Panc1 (cell line): Measurements from ENCODE around the gene FGA. TPM values are rescaled to one million over a fixed set of nuclear protein-coding genes. Genes with fewer than 3 reads are reported as not detected.

Experiments
- ATAC-seq: fragments of 200-7000 bp; cut with Tn5 transposase; 2 replicates; pipeline ENCODE4 v1.9.1; 2020; ENCODE audit warnings: mild to moderate bottlenecking, moderate library complexity
- BruUV-seq: library from RNA; stranded (reverse); fragments of 400-500 nt; replicated peaks from 2 replicates; lab custom pipeline; 2021; lab: Mats Ljungman, UMichigan
- CTCF ChIA-PET: fragments of 300-600 bp; sonication (Branson Sonifier 250); formaldehyde crosslinking; loops from one replicate; lab custom pipeline; 2022; ENCODE audit warnings: antibody characterized with exemption; lab: Charles Lee
- POLR2A ChIA-PET: fragments of 300-600 bp; sonication (Branson Sonifier 250); formaldehyde crosslinking; loops from one replicate; lab custom pipeline; 2022; ENCODE audit warnings: antibody characterized with exemption; lab: Charles Lee
- DNase-seq: peaks from one replicate; pipeline ENCODE4 v3.0.0-alpha.2; 2010; ENCODE audit warnings: low read depth, low spot score
- H3K27ac ChIP-seq: 2 replicates; pipeline ENCODE4 v1.5.1; 2011; ENCODE audit warnings: mild to moderate bottlenecking, low read length, inconsistent platforms
- H3K27me3 ChIP-seq: fragments of 200-500 bp; sonication (Bioruptor generic); 2 replicates; pipeline ENCODE4 v1.6.0; 2014; ENCODE audit warnings: low read length, inconsistent platforms; ENCODE audit not compliant: control insufficient read depth, insufficient read depth
- H3K36me3 ChIP-seq: fragments of 200-500 bp; sonication (Bioruptor generic); 2 replicates; pipeline ENCODE4 v1.5.1; 2014; ENCODE audit warnings: inconsistent platforms, mild to moderate bottlenecking, low read length, moderate library complexity; ENCODE audit not compliant: control insufficient read depth, insufficient read depth
- H3K4me1 ChIP-seq: 2 replicates; pipeline ENCODE4 v1.5.1; 2011; ENCODE audit warnings: inconsistent platforms, mild to moderate bottlenecking, low read length, moderate library complexity; ENCODE audit not compliant: control insufficient read depth, insufficient read depth
- H3K4me3 ChIP-seq, 2 experiments: 2 replicates each; pipeline ENCODE4 v1.5.1; 2011 to 2012; ENCODE audit warnings: low read depth in 2 of 2, low read length in 2 of 2, mild to moderate bottlenecking in 2 of 2, inconsistent platforms in 1 of 2, moderate library complexity in 1 of 2
- H3K9me3 ChIP-seq: fragments of 200-500 bp; sonication (Bioruptor generic); 2 replicates; pipeline ENCODE4 v1.5.1; 2014; ENCODE audit warnings: low read depth, mild to moderate bottlenecking, inconsistent platforms, low read length, moderate library complexity; ENCODE audit not compliant: control insufficient read depth, insufficient read depth
- POLR2AphosphoS5 ChIP-seq: IDR thresholded peaks from 2 replicates; pipeline ENCODE4 v1.6.1; 2012; ENCODE audit warnings: mild to moderate bottlenecking, low read depth, low read length, moderate library complexity
- SIN3A ChIP-seq: IDR thresholded peaks from 2 replicates; pipeline ENCODE4 v1.6.1; 2012; ENCODE audit warnings: low read depth, mild to moderate bottlenecking, low read length, moderate library complexity, borderline replicate concordance; ENCODE audit not compliant: insufficient read depth
- TCF7L2 ChIP-seq: IDR thresholded peaks from 2 replicates; pipeline ENCODE4 v1.6.1; 2011; ENCODE audit warnings: mild to moderate bottlenecking, low read depth, low read length, inconsistent platforms
- in situ Hi-C: cut with HindIII; loops from 2 replicates; pipeline ENCODE4 v1.10.0; 2016; ENCODE audit warnings: low sequenced_read_pairs, low pct_unique_long_range_greater_than_20kb
- intact Hi-C: fragments of 100-400 bp; cut with micrococcal nuclease; formaldehyde crosslinking; loops from one replicate; pipeline ENCODE4 v1.10.0; 2022; ENCODE audit not compliant: unreplicated experiment
- total RNA-seq: library from RNA; stranded (reverse); gene quantifications from one replicate; pipeline ENCODE4 v1.2.1, GENCODE V29; 2021; ENCODE audit not compliant: unreplicated experiment
- TF ChIP-seq, protein P1 (sequence below), 2 experiments: IDR thresholded peaks; 2 replicates each; pipeline ENCODE4 v1.6.1; 2011 to 2012; ENCODE audit warnings: low read depth in 2 of 2, control low read depth in 1 of 2, low read length in 1 of 2, mild to moderate bottlenecking in 1 of 2, moderate library complexity in 1 of 2; ENCODE audit not compliant: insufficient read depth in 1 of 2
- TF ChIP-seq, protein P2 (sequence below): fragments of 450-650 bp; IDR thresholded peaks from 2 replicates; pipeline ENCODE4 v1.5.1; 2017; ENCODE audit warnings: mild to moderate bottlenecking

FGA gene
- total RNA-seq, 1 experiment from 2014 or later = 2.7 TPM

DNA sequence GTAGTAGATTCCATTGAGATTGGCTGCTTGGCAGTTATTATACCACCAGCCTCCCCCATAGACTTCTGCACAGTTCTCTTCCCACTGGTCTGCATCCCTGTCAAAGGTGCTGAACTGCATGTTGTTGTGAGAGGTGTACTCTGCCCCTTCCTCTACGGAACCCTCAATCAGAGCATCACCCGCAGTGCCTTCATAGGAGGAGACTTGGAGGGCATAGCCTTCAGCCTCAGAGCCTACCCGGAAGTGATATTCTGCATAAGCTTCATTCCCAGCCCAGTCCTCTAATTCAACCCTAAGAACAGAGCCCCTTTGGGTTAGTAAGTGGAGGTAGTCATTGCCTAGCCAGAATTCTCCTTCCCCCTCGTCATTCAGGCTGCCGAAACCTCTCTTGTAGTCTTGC is 6.3 kb downstream of the FGA start:
- Histone ChIP-seq H3K27ac (no peak overlapping the region), H3K4me3 (no peak overlapping the region), H3K27me3 (no peaks in the 10 kb centered on the region), H3K4me1 (no peaks in the 10 kb centered on the region), H3K36me3 (no peaks in the 10 kb centered on the region), H3K9me3 (no peaks in the 10 kb centered on the region)
- no TSS peak for BruUV-seq
- POLR2A ChIA-PET = no interaction called here
- in situ Hi-C loops (no loop called here), intact Hi-C loops (no loop called here)
- DNase-seq (no peak), ATAC-seq (no peak)
- TF ChIP-seq, protein P1, sequence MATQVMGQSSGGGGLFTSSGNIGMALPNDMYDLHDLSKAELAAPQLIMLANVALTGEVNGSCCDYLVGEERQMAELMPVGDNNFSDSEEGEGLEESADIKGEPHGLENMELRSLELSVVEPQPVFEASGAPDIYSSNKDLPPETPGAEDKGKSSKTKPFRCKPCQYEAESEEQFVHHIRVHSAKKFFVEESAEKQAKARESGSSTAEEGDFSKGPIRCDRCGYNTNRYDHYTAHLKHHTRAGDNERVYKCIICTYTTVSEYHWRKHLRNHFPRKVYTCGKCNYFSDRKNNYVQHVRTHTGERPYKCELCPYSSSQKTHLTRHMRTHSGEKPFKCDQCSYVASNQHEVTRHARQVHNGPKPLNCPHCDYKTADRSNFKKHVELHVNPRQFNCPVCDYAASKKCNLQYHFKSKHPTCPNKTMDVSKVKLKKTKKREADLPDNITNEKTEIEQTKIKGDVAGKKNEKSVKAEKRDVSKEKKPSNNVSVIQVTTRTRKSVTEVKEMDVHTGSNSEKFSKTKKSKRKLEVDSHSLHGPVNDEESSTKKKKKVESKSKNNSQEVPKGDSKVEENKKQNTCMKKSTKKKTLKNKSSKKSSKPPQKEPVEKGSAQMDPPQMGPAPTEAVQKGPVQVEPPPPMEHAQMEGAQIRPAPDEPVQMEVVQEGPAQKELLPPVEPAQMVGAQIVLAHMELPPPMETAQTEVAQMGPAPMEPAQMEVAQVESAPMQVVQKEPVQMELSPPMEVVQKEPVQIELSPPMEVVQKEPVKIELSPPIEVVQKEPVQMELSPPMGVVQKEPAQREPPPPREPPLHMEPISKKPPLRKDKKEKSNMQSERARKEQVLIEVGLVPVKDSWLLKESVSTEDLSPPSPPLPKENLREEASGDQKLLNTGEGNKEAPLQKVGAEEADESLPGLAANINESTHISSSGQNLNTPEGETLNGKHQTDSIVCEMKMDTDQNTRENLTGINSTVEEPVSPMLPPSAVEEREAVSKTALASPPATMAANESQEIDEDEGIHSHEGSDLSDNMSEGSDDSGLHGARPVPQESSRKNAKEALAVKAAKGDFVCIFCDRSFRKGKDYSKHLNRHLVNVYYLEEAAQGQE (IDR thresholded peaks at IDR 0.05; ENCODE audit: insufficient read depth in 1 of 2, low read depth in 2 of 2, low read length in 1 of 2) = no peak
- no peak for TF ChIP-seq TCF7L2
- TF ChIP-seq SIN3A = no peak
- TF ChIP-seq, protein P2, sequence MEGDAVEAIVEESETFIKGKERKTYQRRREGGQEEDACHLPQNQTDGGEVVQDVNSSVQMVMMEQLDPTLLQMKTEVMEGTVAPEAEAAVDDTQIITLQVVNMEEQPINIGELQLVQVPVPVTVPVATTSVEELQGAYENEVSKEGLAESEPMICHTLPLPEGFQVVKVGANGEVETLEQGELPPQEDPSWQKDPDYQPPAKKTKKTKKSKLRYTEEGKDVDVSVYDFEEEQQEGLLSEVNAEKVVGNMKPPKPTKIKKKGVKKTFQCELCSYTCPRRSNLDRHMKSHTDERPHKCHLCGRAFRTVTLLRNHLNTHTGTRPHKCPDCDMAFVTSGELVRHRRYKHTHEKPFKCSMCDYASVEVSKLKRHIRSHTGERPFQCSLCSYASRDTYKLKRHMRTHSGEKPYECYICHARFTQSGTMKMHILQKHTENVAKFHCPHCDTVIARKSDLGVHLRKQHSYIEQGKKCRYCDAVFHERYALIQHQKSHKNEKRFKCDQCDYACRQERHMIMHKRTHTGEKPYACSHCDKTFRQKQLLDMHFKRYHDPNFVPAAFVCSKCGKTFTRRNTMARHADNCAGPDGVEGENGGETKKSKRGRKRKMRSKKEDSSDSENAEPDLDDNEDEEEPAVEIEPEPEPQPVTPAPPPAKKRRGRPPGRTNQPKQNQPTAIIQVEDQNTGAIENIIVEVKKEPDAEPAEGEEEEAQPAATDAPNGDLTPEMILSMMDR = no peak
- no peak for TF ChIP-seq POLR2AphosphoS5
- CTCF ChIA-PET = no interaction called here

DNA sequence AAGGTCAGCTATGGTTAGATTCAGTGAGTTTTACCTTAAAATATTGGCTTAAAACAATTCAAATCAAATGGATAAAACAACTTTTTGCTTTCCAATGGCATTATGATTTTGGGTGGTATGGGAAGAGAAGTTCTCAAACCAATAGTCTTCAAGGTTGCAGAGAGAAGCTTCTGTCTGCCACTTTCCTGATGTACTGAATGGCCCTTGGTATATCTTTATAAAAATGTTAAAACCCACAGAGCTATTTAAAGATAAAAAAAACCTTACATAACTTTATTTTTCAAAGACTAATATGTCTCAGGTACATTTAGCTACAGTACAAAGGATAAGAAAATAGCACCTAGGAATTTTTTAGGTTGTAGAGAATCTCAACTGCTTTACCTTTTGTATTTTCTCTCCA is 6.9 kb downstream of the FGA start:
- TF ChIP-seq SIN3A = no peak
- TF ChIP-seq, protein P1 (IDR thresholded peaks at IDR 0.05; ENCODE audit: insufficient read depth in 1 of 2, low read depth in 2 of 2, low read length in 1 of 2) = no peak
- TF ChIP-seq TCF7L2 = no peak
- TF ChIP-seq, protein P2 = no peak
- TF ChIP-seq POLR2AphosphoS5 = no peak
- CTCF ChIA-PET = no interaction called here
- POLR2A ChIA-PET = no interaction called here

More for the DNA sequence above, 6.9 kb downstream of the FGA start:
- DNase-seq (no peak), ATAC-seq (no peak)
- intact Hi-C loops (no loop called here), in situ Hi-C loops (no loop called here)
- no peak overlapping the region for H3K4me3 ChIP-seq
- no peaks in the 10 kb centered on the region for H3K36me3 ChIP-seq
- no peaks in the 10 kb centered on the region for H3K4me1 ChIP-seq
- BruUV-seq = no TSS peak
- no peak overlapping the region for H3K27ac ChIP-seq
- H3K9me3 ChIP-seq = no peaks in the 10 kb centered on the region
- H3K27me3 ChIP-seq = no peaks in the 10 kb centered on the region
